ENCODE data around the gene RPS16.

Gene RPS16

DNA sequence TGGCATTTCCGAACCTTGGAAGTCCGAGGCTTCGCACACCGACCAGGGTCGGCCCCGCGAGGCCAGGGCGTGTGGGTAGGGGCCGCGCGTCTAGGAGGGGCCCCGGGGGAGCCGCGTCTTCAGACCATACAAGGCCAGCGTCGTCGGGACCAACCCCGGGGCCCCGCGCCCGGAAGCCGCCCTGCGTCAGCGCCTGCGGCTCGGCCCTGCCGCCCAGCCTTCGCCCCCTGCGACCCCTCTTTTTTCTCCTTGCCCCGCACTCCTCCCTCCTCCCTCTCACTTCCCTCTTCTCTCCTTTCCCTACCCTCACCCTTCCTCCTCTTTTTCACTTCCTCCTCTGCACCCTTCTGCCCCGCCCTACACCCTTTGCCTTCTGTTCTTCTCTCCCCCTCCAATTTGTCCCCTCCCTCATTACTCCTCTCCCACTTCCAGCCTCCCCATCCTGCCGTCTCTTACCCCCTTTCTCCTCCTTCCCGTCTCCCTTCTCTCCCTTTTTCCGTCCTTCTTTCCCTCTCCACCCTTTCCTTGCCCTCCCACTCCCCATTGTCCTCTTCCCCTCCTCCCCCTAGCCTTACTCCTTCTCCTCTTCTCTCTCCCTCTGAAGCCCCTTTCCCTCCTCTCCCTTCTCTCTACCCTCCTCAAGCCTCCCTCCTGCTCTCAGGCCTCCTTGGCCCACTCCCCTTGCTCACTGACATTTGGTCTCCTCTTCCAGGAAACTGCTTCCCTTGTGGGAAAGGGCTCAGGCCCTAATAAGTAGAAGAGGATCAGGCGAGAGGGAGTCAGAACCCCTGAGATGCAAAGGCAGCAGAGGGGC lies 25.5 kb downstream of the RPS16 start (continued):
- TF ChIP-seq, protein P1, sequence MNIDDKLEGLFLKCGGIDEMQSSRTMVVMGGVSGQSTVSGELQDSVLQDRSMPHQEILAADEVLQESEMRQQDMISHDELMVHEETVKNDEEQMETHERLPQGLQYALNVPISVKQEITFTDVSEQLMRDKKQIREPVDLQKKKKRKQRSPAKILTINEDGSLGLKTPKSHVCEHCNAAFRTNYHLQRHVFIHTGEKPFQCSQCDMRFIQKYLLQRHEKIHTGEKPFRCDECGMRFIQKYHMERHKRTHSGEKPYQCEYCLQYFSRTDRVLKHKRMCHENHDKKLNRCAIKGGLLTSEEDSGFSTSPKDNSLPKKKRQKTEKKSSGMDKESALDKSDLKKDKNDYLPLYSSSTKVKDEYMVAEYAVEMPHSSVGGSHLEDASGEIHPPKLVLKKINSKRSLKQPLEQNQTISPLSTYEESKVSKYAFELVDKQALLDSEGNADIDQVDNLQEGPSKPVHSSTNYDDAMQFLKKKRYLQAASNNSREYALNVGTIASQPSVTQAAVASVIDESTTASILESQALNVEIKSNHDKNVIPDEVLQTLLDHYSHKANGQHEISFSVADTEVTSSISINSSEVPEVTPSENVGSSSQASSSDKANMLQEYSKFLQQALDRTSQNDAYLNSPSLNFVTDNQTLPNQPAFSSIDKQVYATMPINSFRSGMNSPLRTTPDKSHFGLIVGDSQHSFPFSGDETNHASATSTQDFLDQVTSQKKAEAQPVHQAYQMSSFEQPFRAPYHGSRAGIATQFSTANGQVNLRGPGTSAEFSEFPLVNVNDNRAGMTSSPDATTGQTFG (tag by site-specific recombination; IDR thresholded peaks at IDR 0.05; ENCODE audit: borderline replicate concordance): peak; percentile 97
- TF ChIP-seq CTCF (tag by site-specific recombination; IDR thresholded peaks at IDR 0.05): no peak
- TF ChIP-seq ZNF610 (tag by site-specific recombination; IDR thresholded peaks at IDR 0.05; ENCODE audit: borderline replicate concordance): peak; percentile 59; the same call in 1 of the 2 replicates
- no peak for TF ChIP-seq ZNF18 (tag by site-specific recombination; IDR thresholded peaks at IDR 0.05)
- TF ChIP-seq ZNF785 (tag by site-specific recombination; IDR thresholded peaks at IDR 0.05): peak; percentile 88
- TF ChIP-seq, protein P2, sequence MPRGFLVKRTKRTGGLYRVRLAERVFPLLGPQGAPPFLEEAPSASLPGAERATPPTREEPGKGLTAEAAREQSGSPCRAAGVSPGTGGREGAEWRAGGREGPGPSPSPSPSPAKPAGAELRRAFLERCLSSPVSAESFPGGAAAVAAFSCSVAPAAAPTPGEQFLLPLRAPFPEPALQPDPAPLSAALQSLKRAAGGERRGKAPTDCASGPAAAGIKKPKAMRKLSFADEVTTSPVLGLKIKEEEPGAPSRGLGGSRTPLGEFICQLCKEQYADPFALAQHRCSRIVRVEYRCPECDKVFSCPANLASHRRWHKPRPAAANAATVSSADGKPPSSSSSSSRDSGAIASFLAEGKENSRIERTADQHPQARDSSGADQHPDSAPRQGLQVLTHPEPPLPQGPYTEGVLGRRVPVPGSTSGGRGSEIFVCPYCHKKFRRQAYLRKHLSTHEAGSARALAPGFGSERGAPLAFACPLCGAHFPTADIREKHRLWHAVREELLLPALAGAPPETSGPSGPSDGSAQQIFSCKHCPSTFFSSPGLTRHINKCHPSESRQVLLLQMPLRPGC (tag by site-specific recombination; IDR thresholded peaks at IDR 0.05): peak; percentile 38
- TF ChIP-seq ZNF561 (tag by site-specific recombination; IDR thresholded peaks at IDR 0.05; ENCODE audit: borderline replicate concordance): no peak; the same call in none of the 2 replicates
- TF ChIP-seq ZNF175 (tag by site-specific recombination; IDR thresholded peaks at IDR 0.05): no peak
- TF ChIP-seq ZNF530 (tag by site-specific recombination; IDR thresholded peaks at IDR 0.05; ENCODE audit: low read depth): 0 out of 2 replicates have a peak, but pooled peaks have one; percentile 66
- peak; percentile 99 for TF ChIP-seq ZBTB8A (tag by site-specific recombination; IDR thresholded peaks at IDR 0.05)
- peak; percentile 68 for TF ChIP-seq ZEB2 (tag by site-specific recombination; IDR thresholded peaks at IDR 0.05)
- TF ChIP-seq ZNF350 (tag by site-specific recombination; IDR thresholded peaks at IDR 0.05): no peak
- TF ChIP-seq, protein P3, sequence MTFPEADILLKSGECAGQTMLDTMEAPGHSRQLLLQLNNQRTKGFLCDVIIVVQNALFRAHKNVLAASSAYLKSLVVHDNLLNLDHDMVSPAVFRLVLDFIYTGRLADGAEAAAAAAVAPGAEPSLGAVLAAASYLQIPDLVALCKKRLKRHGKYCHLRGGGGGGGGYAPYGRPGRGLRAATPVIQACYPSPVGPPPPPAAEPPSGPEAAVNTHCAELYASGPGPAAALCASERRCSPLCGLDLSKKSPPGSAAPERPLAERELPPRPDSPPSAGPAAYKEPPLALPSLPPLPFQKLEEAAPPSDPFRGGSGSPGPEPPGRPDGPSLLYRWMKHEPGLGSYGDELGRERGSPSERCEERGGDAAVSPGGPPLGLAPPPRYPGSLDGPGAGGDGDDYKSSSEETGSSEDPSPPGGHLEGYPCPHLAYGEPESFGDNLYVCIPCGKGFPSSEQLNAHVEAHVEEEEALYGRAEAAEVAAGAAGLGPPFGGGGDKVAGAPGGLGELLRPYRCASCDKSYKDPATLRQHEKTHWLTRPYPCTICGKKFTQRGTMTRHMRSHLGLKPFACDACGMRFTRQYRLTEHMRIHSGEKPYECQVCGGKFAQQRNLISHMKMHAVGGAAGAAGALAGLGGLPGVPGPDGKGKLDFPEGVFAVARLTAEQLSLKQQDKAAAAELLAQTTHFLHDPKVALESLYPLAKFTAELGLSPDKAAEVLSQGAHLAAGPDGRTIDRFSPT (tag by site-specific recombination; IDR thresholded peaks at IDR 0.05): peak; percentile 93
- no peak for TF ChIP-seq SCRT1 (tag by site-specific recombination; IDR thresholded peaks at IDR 0.05; ENCODE audit: borderline replicate concordance)
- peak; percentile 72 for TF ChIP-seq ZSCAN30 (tag by site-specific recombination; IDR thresholded peaks at IDR 0.05)
- TF ChIP-seq ZFP69B (tag by site-specific recombination; IDR thresholded peaks at IDR 0.05): peak; percentile 88
- peak; percentile 49; the same call in 1 of the 2 replicates for TF ChIP-seq ZNF707 (tag by site-specific recombination; IDR thresholded peaks at IDR 0.05)
- peak; percentile 70; the same call in 1 of the 2 replicates for TF ChIP-seq ZNF239 (tag by site-specific recombination; IDR thresholded peaks at IDR 0.05)
- TF ChIP-seq ZNF544 (tag by site-specific recombination; IDR thresholded peaks at IDR 0.05): peak; percentile 24; the same call in 1 of the 2 replicates
- TF ChIP-seq ZNF521 (tag by site-specific recombination; IDR thresholded peaks at IDR 0.05): no peak
- TF ChIP-seq KLF16 (tag by site-specific recombination; IDR thresholded peaks at IDR 0.05): peak; percentile 92
- TF ChIP-seq OSR2 (tag by site-specific recombination; IDR thresholded peaks at IDR 0.05): peak; percentile 39; the same call in 1 of the 2 replicates
- 0 out of 2 replicates have a peak, but pooled peaks have one; percentile 37 for TF ChIP-seq ZNF792 (tag by site-specific recombination; IDR thresholded peaks at IDR 0.05)
- no peak for TF ChIP-seq MYNN (tag by site-specific recombination; IDR thresholded peaks at IDR 0.05; ENCODE audit: borderline replicate concordance)
- TF ChIP-seq ZNF791 (tag by site-specific recombination; IDR thresholded peaks at IDR 0.05): peak; percentile 90
- TF ChIP-seq ZNF48 (tag by site-specific recombination; IDR thresholded peaks at IDR 0.05): no peak
- no peak for TF ChIP-seq ZNF510 (tag by site-specific recombination; IDR thresholded peaks at IDR 0.05; ENCODE audit: insufficient replicate concordance)
- peak; percentile 86 for TF ChIP-seq BCL11A (tag by site-specific recombination; IDR thresholded peaks at IDR 0.05; ENCODE audit: low read depth)
- TF ChIP-seq WT1 (tag by site-specific recombination; IDR thresholded peaks at IDR 0.05): peak; percentile 98
